ENCODE measurements around the gene FAM210A. TPM values are rescaled to one million over a fixed set of nuclear protein-coding genes. Genes with fewer than 3 reads are reported as not detected.

Gene FAM210A
- total RNA-seq, 1 donor from 2014 or later: 52.9 TPM

GRCh38 chr18:13635046-13635445, 91.3 kb downstream of the FAM210A start:
- Histone ChIP-seq H3K27me3 (ENCODE audit: low read depth) (no peaks in the 10 kb centered on the region), H3K4me1 (peaks cover 32% of the 10 kb centered on the region), H3K9me3 (replicated peaks) (peaks cover 7% of the 10 kb centered on the region), H3K36me3 (no peaks in the 10 kb centered on the region), H3K4me3 (no peak overlapping the region), H3K27ac (replicated peaks) (peak overlapping the region; percentile 68)
- TF ChIP-seq CTCF (IDR thresholded peaks at IDR 0.05; ENCODE audit: borderline replicate concordance): no peak
- DNase-seq: peak; percentile 62
- intact Hi-C loops (cut with micrococcal nuclease): no loop called here

- no peak for TF ChIP-seq CTCF (IDR thresholded peaks at IDR 0.05; ENCODE audit: borderline replicate concordance)
- H3K27me3 ChIP-seq (ENCODE audit: low read depth): no peaks in the 10 kb centered on the region
- no peak for DNase-seq
- H3K9me3 ChIP-seq (replicated peaks): peaks cover 7% of the 10 kb centered on the region
- H3K27ac ChIP-seq (replicated peaks): no peak overlapping the region
- intact Hi-C loops (cut with micrococcal nuclease): no loop called here
- H3K4me1 ChIP-seq: peaks cover 32% of the 10 kb centered on the region
- no peaks in the 10 kb centered on the region for H3K36me3 ChIP-seq
- H3K4me3 ChIP-seq: no peak overlapping the region
These were observed 92.7 kb downstream of the FAM210A start for GRCh38 chr18:13633700-13634099.

GRCh38 chr18:13630716-13631268, 95.6 kb downstream of the FAM210A start:
- Histone ChIP-seq H3K27me3 (ENCODE audit: low read depth) (no peaks in the 10 kb centered on the region), H3K9me3 (replicated peaks) (peaks cover 7% of the 10 kb centered on the region), H3K4me1 (peaks cover 34% of the 10 kb centered on the region), H3K4me3 (no peak overlapping the region), H3K36me3 (no peaks in the 10 kb centered on the region), H3K27ac (replicated peaks) (no peak overlapping the region)
- TF ChIP-seq CTCF (IDR thresholded peaks at IDR 0.05; ENCODE audit: borderline replicate concordance): no peak
- intact Hi-C loops (cut with micrococcal nuclease): no loop called here
- DNase-seq: no peak

- H3K9me3 ChIP-seq (replicated peaks): peaks cover 7% of the 10 kb centered on the region
- H3K27ac ChIP-seq (replicated peaks): peak overlapping the region; percentile 66
- no peaks in the 10 kb centered on the region for H3K36me3 ChIP-seq
- H3K4me3 ChIP-seq: no peak overlapping the region
- no peak for DNase-seq
- H3K27me3 ChIP-seq (ENCODE audit: low read depth): no peaks in the 10 kb centered on the region
- peaks cover 29% of the 10 kb centered on the region for H3K4me1 ChIP-seq
- TF ChIP-seq CTCF (IDR thresholded peaks at IDR 0.05; ENCODE audit: borderline replicate concordance): peak; percentile 87
- intact Hi-C loops (cut with micrococcal nuclease): loop anchor here (5.0 kb wide), 1 partner anchor 413 kb away; the partner anchor contains the start of gene LDLRAD4
These were observed 96.3 kb downstream of the FAM210A start for GRCh38 chr18:13629841-13630715.

- no peak overlapping the region for H3K4me3 ChIP-seq
- no peak for DNase-seq
- H3K36me3 ChIP-seq: no peaks in the 10 kb centered on the region
- TF ChIP-seq CTCF (IDR thresholded peaks at IDR 0.05; ENCODE audit: borderline replicate concordance): no peak
- intact Hi-C loops (cut with micrococcal nuclease): loop anchor here (5.0 kb wide), 1 partner anchor 411 kb away; the partner anchor contains the start of gene LDLRAD4
- no peaks in the 10 kb centered on the region for H3K27me3 ChIP-seq (ENCODE audit: low read depth)
- no peak overlapping the region for H3K27ac ChIP-seq (replicated peaks)
- H3K4me1 ChIP-seq: peaks cover 21% of the 10 kb centered on the region
- peaks cover 7% of the 10 kb centered on the region for H3K9me3 ChIP-seq (replicated peaks)
These were observed 98.1 kb downstream of the FAM210A start for GRCh38 chr18:13628211-13628610.
